Parathyroid adenoma (tissue), 2 donors: ENCODE data around the gene LRG1.

ENCODE experiments used
- H2AFZ ChIP-seq: fragments of 300-600 bp; sonication (generic); one replicate; pipeline ENCODE4 v1.7.0; 2017; ENCODE audit warnings: antibody characterized with exemption, mild to moderate bottlenecking
- H3K27ac ChIP-seq: fragments of 300-600 bp; sonication (generic); one replicate; pipeline ENCODE4 v1.7.0; 2017
- H3K27me3 ChIP-seq: fragments of 300-600 bp; sonication (generic); one replicate; pipeline ENCODE4 v1.7.0; 2017; ENCODE audit warnings: low read length; ENCODE audit not compliant: control insufficient read depth, insufficient read depth
- H3K36me3 ChIP-seq: fragments of 300-600 bp; sonication (generic); one replicate; pipeline ENCODE4 v1.7.0; 2017; ENCODE audit warnings: low read length; ENCODE audit not compliant: control insufficient read depth, insufficient read depth
- H3K4me1 ChIP-seq: fragments of 300-600 bp; sonication (generic); one replicate; pipeline ENCODE4 v1.7.0; 2017; ENCODE audit warnings: control low read depth
- H3K4me2 ChIP-seq: fragments of 300-600 bp; sonication (generic); one replicate; pipeline ENCODE4 v1.7.0; 2017; ENCODE audit warnings: low read length
- H3K4me3 ChIP-seq: fragments of 300-600 bp; sonication (generic); one replicate; pipeline ENCODE4 v1.7.0; 2017; ENCODE audit warnings: low read depth, low read length
- H3K79me2 ChIP-seq: fragments of 300-600 bp; sonication (generic); one replicate; pipeline ENCODE4 v1.7.0; 2017; ENCODE audit warnings: control low read depth
- H3K9ac ChIP-seq: fragments of 300-600 bp; sonication (generic); one replicate; pipeline ENCODE4 v1.7.0; 2017; ENCODE audit warnings: mild to moderate bottlenecking
- H3K9me3 ChIP-seq: fragments of 300-600 bp; sonication (generic); one replicate; pipeline ENCODE4 v1.7.0; 2017; ENCODE audit warnings: low read length; ENCODE audit not compliant: control insufficient read depth
- CTCF ChIP-seq: fragments of 300-600 bp; sonication (generic); IDR thresholded peaks from one replicate; pipeline ENCODE4 v1.7.0; 2017; ENCODE audit warnings: antibody characterized with exemption, mild to moderate bottlenecking
- donor health status: primary hyperparathyroidism.

Gene LRG1

GRCh38 chr19:4582980-4583842, 43.4 kb upstream of the LRG1 start:
- TF ChIP-seq CTCF: no peak
- Histone ChIP-seq H3K9me3 (no peaks in the 10 kb centered on the region), H3K27me3 (no peaks in the 10 kb centered on the region), H3K79me2 (no peaks in the 10 kb centered on the region), H3K9ac (no peak overlapping the region), H3K4me3 (no peak overlapping the region), H3K4me1 (peaks cover 4% of the 10 kb centered on the region), H3K36me3 (no peaks in the 10 kb centered on the region), H2AFZ (no peak overlapping the region), H3K27ac (no peak overlapping the region), H3K4me2 (no peak overlapping the region)

GRCh38 chr19:4581666-4582553, 42.1 kb upstream of the LRG1 start:
- no peak overlapping the region for H3K4me3 ChIP-seq
- H3K27me3 ChIP-seq: no peaks in the 10 kb centered on the region

GRCh38 chr19:4580961-4581665, 41.3 kb upstream of the LRG1 start:
- Histone ChIP-seq H3K36me3 (no peaks in the 10 kb centered on the region), H3K4me3 (peak overlapping the region; percentile 53), H3K4me2 (peak overlapping the region; percentile 74), H3K4me1 (peaks cover 4% of the 10 kb centered on the region), H2AFZ (peak overlapping the region; percentile 50), H3K27me3 (no peaks in the 10 kb centered on the region), H3K9ac (no peak overlapping the region), H3K9me3 (no peaks in the 10 kb centered on the region), H3K27ac (no peak overlapping the region), H3K79me2 (peaks cover 1% of the 10 kb centered on the region)
- TF ChIP-seq CTCF: no peak

More at GRCh38 chr19:4581666-4582553, 42.1 kb upstream of the LRG1 start:
- H3K9me3 ChIP-seq: no peaks in the 10 kb centered on the region
- H3K27ac ChIP-seq: no peak overlapping the region
- no peak overlapping the region for H3K9ac ChIP-seq
- H3K79me2 ChIP-seq: no peaks in the 10 kb centered on the region
- H2AFZ ChIP-seq: no peak overlapping the region
- H3K4me1 ChIP-seq: peaks cover 4% of the 10 kb centered on the region
- no peak overlapping the region for H3K4me2 ChIP-seq
- H3K36me3 ChIP-seq: no peaks in the 10 kb centered on the region
- no peak for TF ChIP-seq CTCF

GRCh38 chr19:4580021-4580901, 40.4 kb upstream of the LRG1 start:
- no peak overlapping the region for H3K9ac ChIP-seq
- H3K27me3 ChIP-seq: no peaks in the 10 kb centered on the region
- no peak for TF ChIP-seq CTCF
- peaks cover 2% of the 10 kb centered on the region for H3K79me2 ChIP-seq
- H3K9me3 ChIP-seq: no peaks in the 10 kb centered on the region
- peak overlapping the region; percentile 15 for H2AFZ ChIP-seq
- H3K4me1 ChIP-seq: peaks cover 4% of the 10 kb centered on the region
- peak overlapping the region; percentile 43 for H3K4me3 ChIP-seq
- no peak overlapping the region for H3K27ac ChIP-seq
- H3K36me3 ChIP-seq: no peaks in the 10 kb centered on the region
- H3K4me2 ChIP-seq: peak overlapping the region; percentile 82
